ENCODE measurements around the gene PPP3CA. TPM values are rescaled to one million over a fixed set of nuclear protein-coding genes. Genes with fewer than 3 reads are reported as not detected.

PPP3CA gene
- total RNA-seq, 1 experiment from 2014 or later = 133 TPM

GRCh38 chr4:100977274-100977673 lies 370.1 kb downstream of the PPP3CA start:
- intact Hi-C loops (cut with micrococcal nuclease) = no loop called here
- H3K27ac ChIP-seq (ENCODE audit: low read depth, low read length) = no peak overlapping the region
- no peaks in the 10 kb centered on the region for H4K20me1 ChIP-seq (ENCODE audit: insufficient read depth)
- no peaks in the 10 kb centered on the region for H3K9me3 ChIP-seq (ENCODE audit: control insufficient read depth in 1 of 2, insufficient read depth in 1 of 2, low read depth in 1 of 2, low read length in 2 of 2)
- BruUV-seq (replicated peaks) = no TSS peak
- H3K4me3 ChIP-seq (replicated peaks in 1 of 2; ENCODE audit: low read depth in 1 of 2, low read length in 2 of 2) = no peak overlapping the region
- H3K79me2 ChIP-seq (ENCODE audit: insufficient read depth, low read length) = no peaks in the 10 kb centered on the region
- H3K27me3 ChIP-seq (ENCODE audit: insufficient read depth, low read length) = no peaks in the 10 kb centered on the region
- ChIA-PET RAD21 (ENCODE audit: low non-redundant PET in 1 of 2, low total read pairs in 2 of 2, uncharacterized antibody in 2 of 2, unreplicated experiment in 2 of 2) (no interaction called here), CTCF (no interaction called here), POLR2A (no interaction called here)
- no peaks in the 10 kb centered on the region for H3K9me2 ChIP-seq (ENCODE audit: insufficient read depth)
- DNase-seq (ENCODE audit: low read depth, low spot score) = no peak
- no peak overlapping the region for H3K4me2 ChIP-seq (ENCODE audit: low read length)
- no peaks in the 10 kb centered on the region for H3K36me3 ChIP-seq (ENCODE audit: control insufficient read depth in 1 of 2, insufficient read depth in 2 of 2, low read length in 2 of 2)
- ATAC-seq = peak; percentile 27; the same call in 1 of the 2 replicates
- no peak for TF ChIP-seq EZH2 (IDR thresholded peaks at IDR 0.05)
- TF ChIP-seq ZNF274 (IDR thresholded peaks at IDR 0.05; ENCODE audit: low read depth, low read length) = no peak
- no peak for TF ChIP-seq RAD21 (IDR thresholded peaks at IDR 0.05; ENCODE audit: low read depth)
- TF ChIP-seq ATF3 (IDR thresholded peaks at IDR 0.05) = no peak
- TF ChIP-seq POLR2A (IDR thresholded peaks at IDR 0.05; ENCODE audit: borderline replicate concordance, extremely low read depth, insufficient read depth, insufficient read length) = no peak
- no peak for TF ChIP-seq REST (IDR thresholded peaks at IDR 0.05; ENCODE audit: low read depth)
- no peak for TF ChIP-seq EGR1 (IDR thresholded peaks at IDR 0.05; ENCODE audit: low read depth)
- no peak for TF ChIP-seq JUND (IDR thresholded peaks at IDR 0.05)
- TF ChIP-seq, protein P1, sequence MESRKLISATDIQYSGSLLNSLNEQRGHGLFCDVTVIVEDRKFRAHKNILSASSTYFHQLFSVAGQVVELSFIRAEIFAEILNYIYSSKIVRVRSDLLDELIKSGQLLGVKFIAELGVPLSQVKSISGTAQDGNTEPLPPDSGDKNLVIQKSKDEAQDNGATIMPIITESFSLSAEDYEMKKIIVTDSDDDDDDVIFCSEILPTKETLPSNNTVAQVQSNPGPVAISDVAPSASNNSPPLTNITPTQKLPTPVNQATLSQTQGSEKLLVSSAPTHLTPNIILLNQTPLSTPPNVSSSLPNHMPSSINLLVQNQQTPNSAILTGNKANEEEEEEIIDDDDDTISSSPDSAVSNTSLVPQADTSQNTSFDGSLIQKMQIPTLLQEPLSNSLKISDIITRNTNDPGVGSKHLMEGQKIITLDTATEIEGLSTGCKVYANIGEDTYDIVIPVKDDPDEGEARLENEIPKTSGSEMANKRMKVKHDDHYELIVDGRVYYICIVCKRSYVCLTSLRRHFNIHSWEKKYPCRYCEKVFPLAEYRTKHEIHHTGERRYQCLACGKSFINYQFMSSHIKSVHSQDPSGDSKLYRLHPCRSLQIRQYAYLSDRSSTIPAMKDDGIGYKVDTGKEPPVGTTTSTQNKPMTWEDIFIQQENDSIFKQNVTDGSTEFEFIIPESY (IDR thresholded peaks at IDR 0.05; ENCODE audit: extremely low read depth, insufficient replicate concordance, low read length) = no peak
- peak overlapping the region; percentile 95 for H2AFZ ChIP-seq (ENCODE audit: low read depth, low read length, poor library complexity, severe bottlenecking)
- no peaks in the 10 kb centered on the region for H3K4me1 ChIP-seq (ENCODE audit: control insufficient read depth in 1 of 2, insufficient read depth in 2 of 2, low read length in 2 of 2)
- no peak overlapping the region for H3K9ac ChIP-seq (ENCODE audit: low read length)

MicroRNAs within 50 kb of the gene (microRNA counts, 767-probe panel; counts per million panel counts)
- not detected for microRNA hsa-miR-1255a

Small RNA genes lying within 50 kb of the gene (microRNA-seq; reads per million reads assigned to microRNA genes)
- gene MIR1255A (ENCODE audit: borderline number of aligned reads) (51.6 reads per million, percentile 54 among the genes with 10 or more reads in this experiment), gene MIR8066 (ENCODE audit: borderline number of aligned reads) (not detected)

Measured in HCT116 (cell line).